Stimulated activated CD4-positive, alpha-beta T cell treated with anti-CD3 and anti-CD28 coated beads, Interleukin-15, amount 100 ng/mL, for 48 hours (primary cell): ENCODE results near the gene UNC5B.
"Not testable (repeated sequence)": the region's sequence is repeated elsewhere in the genome, so short reads cannot be mapped to it uniquely, and the experiment has no call there.

Experiments
- DNase-seq, 2 donors: peaks; one replicate each; pipeline ENCODE4 v3.0.0-alpha.2; 2020; ENCODE audit warnings: low read depth in 2 of 2

UNC5B gene

DNA sequence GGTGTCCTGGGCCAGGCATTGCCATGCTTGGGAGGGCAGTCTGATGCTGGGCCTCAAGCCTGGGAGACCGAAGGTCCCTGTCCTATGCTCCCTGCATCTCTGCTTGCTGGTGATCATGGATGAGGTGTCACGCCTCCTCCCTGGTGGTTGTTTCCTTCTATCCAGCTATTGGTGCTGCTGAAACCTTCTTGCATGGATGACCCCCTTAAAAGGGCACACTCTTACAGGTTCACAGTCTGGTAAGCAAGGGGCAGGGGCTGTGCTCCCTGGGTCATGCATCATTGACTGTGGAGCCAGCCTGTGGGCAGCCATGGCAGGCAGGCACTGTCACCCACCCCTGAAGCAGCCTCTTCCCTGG lies 69.9 kb downstream of the UNC5B start:
- no peak for DNase-seq

DNA sequence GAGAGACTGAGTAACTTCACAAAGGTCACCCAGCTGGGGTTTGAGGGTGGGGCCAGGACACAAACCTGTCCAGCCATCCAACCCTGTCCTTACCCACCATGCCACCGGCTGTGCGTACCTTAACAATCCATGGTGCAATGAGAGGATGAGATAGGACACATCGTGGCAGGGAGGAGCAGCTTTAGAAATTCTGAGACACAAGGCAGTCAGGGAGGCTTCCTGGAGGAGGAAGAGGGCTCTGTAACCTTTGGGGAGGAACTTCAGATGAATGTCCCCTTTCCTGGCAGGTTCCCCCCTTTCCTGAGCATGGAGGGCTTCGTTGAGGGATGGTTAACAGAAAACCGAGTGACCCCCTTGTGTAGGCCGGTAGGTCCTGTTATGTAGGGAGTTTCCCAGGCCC lies 71.0 kb downstream of the UNC5B start:
- no peak for DNase-seq

DNA sequence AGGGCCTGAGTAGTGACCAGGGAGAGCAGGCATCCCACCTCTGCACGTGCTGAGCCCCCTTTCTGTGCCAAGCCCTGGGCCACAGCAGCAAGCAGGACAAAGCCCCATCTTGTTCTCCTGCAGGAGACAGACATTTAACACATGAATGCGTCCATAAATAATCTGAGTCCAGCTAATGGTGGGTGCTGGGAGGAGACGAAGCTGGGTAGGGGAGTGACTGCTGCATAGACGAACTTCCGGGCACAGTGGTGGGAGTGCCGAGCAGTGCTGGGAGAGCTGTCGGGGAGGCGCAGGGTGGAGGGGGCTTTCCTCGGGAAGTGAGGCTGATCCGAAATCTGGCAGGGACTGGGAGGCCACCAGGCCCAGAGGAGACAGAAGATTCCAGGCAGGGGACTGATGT lies 71.5 kb downstream of the UNC5B start:
- no peak for DNase-seq

DNA sequence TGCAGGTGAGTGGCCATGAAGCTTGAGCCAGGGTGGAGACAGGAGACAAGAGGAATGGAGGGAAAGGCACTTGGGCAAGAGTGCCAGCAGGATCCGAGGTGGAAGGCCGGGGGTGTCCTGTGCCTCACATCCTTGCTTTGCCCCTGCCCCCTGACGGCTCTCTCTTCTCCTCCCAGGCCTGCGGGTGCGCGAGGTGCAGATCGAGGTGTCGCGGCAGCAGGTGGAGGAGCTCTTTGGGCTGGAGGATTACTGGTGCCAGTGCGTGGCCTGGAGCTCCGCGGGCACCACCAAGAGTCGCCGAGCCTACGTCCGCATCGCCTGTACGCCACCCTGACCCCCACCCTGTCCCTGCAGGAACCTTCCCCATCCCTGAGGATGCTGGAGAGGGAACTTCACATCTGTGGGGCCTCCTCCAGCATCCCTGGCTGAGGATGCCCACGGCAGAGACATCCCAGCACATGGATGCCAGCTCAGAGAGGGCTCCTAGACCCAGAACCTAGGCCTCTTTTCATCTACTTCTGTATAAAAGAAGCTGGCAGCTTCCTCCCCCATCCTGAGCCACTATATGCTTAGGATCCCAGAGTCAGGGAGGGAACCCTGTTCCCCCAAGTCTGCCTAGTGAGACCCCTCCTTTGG lies 72.3 kb downstream of the UNC5B start:
- no peak for DNase-seq

DNA sequence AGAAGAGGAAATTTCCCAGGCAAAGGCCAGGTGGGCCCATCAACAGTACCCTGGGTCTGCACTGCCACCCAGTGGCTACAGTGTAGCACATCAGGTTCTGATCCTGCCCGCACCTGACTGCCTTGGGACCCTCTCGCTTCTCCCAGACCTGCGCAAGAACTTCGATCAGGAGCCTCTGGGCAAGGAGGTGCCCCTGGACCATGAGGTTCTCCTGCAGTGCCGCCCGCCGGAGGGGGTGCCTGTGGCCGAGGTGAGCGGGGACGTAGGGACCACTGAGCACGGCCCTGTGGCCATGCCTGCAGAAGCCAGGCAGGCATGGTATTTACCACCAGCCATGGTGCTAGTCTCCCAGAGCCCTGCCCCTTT lies 72.8 kb downstream of the UNC5B start:
- peak in 1 of 2 donors; percentile 10 for DNase-seq

DNA sequence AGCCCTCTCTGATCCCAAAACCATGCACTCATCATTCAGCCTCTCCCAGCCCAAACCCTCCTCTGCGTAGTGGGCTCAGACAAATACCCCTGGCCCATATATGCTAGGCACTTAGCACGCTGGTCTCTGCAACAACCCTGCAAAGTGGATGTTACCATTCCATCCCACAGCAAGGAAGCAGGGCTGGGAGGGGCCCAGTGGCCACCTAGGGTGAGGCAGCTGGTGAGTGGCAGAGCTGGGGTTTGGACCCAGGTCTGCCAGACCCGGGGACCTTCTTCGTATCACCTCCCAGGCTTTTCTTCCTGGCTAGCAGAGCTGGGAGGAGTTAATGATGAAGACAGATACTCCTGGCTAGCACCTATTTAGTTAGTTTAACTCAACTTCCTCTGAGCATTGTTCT lies 73.6 kb downstream of the UNC5B start:
- DNase-seq: no peak

DNA sequence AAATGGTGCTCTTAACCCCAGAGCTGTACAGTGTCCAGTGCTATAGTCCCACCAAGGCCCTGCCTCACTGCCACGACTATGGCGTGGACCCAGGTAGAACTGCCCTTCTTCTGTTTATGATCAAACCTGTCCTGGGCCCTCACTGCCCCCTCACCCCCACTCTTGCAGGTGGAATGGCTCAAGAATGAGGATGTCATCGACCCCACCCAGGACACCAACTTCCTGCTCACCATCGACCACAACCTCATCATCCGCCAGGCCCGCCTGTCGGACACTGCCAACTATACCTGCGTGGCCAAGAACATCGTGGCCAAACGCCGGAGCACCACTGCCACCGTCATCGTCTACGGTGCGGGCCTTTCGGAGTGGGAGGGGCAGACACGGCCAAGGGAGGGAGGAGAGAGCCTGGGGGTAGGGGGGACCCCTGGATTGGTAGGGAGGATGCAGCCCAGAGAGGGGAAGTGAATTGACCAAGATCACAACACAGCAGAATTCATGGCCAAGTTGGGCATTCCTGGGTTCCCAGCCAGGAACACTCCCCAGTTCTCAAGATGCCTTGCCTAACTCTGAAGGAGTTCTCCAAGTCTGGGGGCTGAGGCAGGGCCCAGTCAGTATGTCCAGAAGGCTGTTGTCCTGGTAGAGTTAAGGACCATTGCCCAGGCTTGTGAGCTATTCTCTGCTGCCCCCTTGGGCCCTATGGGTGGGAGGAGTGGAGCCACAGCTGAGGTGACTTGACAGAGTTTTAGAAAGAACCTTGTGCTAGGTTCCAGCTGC lies 74.3 kb downstream of the UNC5B start:
- no peak for DNase-seq

DNA sequence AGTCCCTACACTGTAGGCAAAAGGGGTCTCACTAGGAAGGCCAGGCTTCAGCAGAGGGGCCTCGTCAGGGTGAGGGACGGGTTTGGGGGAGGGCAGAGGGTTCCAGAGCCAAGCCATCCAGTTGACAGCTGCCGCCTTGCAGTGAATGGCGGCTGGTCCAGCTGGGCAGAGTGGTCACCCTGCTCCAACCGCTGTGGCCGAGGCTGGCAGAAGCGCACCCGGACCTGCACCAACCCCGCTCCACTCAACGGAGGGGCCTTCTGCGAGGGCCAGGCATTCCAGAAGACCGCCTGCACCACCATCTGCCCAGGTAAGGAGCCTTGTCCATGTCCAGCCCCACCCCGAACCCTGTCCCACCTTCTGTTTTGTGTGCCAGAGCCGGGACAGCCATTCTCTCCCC lies 75.1 kb downstream of the UNC5B start:
- no peak for DNase-seq

DNA sequence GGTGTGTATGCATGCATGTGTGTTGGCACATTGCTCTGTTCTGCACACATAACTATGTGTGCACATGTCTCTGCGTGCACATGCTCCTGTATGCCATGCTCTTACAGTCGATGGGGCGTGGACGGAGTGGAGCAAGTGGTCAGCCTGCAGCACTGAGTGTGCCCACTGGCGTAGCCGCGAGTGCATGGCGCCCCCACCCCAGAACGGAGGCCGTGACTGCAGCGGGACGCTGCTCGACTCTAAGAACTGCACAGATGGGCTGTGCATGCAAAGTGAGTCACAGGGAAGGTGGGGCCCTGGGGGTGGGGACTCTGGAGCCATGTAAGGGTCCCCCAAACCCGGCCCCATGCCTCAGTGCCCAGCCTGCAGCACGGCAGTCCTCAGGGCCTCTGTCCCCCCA lies 76.1 kb downstream of the UNC5B start:
- no peak for DNase-seq

DNA sequence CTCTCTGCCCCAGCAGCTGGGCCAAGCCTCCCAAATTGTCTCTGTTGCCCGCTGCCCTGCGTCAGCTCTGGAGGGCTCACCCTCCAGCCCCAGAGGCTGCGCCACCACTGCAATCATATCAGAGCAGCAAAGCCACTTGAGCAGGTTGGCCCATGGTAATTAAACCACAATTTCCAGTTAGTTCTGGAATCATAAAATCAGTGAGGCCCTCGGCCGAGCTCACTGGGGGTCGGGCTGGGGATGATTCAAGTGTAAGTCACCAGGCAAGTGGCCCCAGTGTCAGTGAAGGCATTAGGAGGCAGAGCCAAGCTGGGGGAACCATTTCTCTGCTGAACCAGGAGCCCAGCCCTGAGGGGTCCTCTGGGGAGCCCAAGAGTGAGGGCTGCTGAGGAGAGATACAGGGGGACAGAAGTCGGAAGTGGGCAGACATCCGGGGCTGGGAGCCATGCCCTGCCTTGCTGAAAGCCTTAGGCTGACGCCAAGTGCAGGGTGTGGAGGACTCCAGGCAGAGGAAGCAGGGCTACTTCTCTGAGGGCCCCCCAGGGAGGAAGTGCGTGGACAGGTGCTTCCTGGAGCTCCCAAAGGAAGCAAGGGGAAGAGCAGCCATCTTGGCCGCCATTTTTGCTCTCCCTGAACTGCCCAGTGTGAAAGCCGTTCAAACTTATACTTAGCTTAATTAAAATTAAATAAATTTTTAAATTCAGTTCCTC lies 77.2 kb downstream of the UNC5B start:
- no peak for DNase-seq

DNA sequence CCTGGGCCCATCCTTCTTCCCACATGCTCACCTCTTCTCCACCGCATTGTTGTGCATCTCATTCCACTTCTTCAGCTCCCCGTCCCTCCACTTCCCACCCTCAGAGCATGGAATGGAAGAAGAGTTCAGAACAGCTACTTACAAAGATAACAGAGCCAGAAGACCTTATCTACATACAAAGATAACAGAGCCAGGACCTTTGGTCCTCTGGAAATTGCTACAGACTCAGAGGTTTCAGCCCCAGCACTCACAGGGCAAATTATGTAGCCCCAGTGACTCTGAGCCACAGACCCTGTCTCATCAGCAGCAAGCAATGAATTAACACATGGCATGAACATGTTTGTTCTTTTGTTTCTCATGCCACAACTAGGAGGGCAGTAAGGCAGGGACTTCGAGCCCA lies 78.0 kb downstream of the UNC5B start:
- DNase-seq: no peak

DNA sequence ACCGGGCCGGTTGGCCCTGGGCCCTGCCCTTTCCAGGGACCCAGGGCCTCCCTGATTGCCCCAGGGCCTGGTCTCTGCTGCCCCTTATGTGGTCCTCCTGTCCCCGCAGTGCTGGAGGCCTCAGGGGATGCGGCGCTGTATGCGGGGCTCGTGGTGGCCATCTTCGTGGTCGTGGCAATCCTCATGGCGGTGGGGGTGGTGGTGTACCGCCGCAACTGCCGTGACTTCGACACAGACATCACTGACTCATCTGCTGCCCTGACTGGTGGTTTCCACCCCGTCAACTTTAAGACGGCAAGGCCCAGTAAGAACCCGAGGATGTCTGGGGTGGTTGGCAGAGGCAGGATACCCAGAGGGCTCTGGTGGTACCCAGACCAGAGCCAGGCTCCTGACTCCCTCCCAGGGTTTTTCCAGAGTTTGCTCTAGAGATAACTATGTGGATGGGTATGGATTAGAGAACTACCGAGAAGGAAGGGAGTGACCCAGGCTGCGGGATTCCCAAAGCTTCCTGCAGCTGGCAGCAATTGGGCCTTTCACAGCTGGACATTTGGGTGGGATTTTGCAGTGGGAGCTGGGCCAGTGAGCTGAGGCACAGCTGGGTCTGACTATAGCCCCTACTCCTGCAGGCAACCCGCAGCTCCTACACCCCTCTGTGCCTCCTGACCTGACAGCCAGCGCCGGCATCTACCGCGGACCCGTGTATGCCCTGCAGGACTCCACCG lies 78.6 kb downstream of the UNC5B start:
- DNase-seq: no peak

DNA sequence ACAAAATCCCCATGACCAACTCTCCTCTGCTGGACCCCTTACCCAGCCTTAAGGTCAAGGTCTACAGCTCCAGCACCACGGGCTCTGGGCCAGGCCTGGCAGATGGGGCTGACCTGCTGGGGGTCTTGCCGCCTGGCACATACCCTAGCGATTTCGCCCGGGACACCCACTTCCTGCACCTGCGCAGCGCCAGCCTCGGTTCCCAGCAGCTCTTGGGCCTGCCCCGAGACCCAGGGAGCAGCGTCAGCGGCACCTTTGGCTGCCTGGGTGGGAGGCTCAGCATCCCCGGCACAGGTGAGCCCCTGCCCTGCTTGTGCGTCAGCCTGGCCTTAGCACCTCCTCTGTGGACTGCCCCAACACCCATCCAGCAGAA lies 79.1 kb downstream of the UNC5B start:
- no peak for DNase-seq

DNA sequence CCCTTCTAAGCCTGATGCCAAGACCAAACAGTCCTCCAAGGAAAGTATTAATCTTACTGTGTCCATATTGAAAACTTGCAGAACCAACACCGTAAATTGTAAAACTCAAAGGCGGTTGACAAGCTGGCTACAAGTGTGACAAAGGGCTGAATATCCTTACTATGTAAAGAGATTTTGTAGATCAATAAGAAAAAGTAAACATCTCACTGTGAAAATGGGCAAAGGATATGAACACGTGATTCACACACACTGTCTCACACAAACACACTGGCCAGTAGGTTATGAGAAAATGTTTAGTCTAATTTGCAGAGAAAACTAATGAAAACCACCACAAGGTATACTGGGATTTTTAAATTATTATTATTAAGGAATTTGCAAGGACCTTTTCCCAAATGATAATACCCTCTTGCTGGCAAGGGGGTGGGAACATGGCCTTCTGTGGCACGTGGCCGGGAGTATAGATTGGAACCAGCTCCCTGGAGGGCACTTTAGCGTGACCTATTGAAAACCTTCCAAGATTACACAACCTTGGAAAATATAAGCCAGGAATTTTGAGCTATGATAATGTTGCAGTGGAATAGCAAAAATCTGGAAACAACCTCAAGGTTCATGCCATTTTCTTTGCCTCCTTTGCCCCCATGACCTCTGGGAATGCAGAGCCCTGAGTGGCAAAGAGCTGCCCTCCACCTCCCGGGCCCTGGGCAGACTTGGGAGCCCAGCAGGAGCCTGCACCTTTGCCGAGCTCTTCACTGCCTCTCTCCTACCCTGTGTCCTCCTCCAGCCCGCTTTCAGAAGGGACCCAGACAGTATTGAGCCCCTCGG lies 80.5 kb downstream of the UNC5B start:
- no peak for DNase-seq

DNA sequence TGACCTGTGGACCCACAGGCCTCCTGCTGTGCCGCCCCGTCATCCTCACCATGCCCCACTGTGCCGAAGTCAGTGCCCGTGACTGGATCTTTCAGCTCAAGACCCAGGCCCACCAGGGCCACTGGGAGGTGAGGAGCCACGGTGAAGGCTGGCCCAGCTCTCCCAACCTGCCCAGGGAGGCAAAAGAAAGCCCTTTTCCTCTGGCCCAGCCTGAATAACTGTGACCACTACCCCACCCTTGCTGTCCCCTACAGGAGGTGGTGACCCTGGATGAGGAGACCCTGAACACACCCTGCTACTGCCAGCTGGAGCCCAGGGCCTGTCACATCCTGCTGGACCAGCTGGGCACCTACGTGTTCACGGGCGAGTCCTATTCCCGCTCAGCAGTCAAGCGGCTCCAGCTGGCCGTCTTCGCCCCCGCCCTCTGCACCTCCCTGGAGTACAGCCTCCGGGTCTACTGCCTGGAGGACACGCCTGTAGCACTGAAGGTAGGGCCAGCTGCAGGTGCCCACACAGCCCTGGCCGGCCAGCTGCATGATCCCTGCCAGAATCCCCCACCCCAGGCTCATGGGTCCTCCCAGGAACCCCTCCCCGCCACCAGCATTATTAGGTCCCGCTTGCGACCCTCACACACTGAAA lies 81.2 kb downstream of the UNC5B start:
- no peak for DNase-seq

DNA sequence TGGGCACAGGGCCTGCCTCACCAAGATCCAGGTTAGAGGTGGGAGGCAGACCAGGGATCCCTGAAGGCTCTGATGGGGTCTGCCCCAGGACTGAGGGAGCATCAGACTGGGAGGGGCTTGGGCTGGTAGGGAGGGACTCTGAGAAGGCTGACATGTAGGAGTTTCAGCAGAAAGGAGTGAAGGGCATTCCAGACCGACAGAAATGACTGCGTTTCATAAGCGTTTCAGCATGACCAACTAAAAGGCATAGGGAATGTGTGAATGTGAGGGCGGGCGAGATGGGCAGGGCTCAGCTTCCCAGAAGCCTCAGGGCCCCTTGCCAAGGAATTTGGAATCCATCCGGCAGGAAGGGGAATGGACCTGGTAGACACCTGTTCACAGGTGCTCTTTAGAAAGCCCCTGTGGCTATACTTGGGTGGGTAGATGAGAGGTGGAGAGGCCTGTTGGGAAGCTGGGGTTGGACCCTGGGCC lies 81.8 kb downstream of the UNC5B start:
- no peak for DNase-seq

DNA sequence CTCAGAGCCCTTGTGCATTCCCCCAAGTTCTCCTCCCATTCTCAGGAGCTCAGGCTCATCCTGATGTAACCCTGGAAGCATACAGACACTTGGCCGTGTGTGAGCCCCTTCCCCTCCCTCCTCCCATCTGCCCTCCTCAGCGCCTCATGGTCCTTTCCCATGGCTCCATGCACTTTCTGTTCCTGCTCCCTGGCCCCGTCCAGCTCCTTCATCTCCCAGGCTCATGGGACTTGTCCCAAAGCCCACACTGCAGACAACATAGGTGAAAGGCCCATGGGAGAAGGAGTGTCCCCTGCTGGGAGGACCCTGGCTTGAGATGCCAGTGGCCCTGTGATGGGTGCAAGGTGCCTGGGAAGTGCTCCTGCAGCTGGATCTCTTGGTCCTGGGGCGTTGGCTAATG lies 82.5 kb downstream of the UNC5B start:
- no peak for DNase-seq

DNA sequence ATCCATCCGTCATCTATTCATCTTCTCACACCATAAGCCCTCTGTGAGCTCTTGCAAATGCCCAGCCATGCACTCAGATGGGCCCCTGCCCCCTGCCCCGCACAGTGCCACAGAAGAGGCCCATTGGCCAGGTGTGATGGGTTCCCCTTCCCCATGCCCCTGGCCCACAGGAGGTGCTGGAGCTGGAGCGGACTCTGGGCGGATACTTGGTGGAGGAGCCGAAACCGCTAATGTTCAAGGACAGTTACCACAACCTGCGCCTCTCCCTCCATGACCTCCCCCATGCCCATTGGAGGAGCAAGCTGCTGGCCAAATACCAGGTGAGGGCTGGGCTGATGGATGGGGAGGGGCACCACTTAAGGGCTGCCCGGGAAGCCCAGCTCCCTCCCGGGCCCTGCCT lies 83.3 kb downstream of the UNC5B start:
- DNase-seq: no peak

DNA sequence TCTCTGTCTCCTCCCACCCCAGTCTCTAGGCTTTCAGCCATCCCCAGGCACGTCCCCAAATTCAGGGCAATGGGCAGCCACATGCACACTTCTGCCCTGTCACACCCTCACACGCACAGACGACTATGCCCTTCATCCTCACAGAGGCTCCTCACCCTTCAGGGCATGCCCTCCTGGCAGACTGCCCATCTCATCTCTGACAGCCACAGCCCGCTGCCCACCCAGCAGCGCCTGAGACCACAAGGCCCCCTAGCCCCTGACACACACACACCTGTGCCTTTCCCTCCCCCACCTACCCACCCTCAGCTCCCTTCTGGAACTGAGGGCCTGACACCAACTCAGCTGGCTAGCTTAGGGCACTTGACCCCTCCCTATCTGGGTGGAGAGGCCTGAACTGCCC lies 83.7 kb downstream of the UNC5B start:
- no peak for DNase-seq

DNA sequence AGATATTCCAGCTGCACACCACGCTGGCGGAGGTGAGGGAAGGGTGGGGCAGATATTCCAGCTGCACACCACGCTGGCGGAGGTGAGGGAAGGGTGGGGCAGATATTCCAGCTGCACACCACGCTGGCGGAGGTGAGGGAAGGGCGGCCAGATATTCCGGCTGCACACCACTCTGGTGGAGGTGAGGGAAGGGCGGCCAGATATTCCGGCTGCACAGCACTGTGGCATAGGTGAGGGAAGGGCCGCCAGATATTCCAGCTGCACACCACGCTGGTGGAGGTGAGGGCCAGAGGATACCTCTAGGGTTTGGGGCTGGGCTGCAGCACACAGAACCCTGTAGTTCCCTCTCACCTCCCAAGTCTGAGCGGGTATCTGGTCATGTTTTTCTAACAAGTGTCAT lies 84.4 kb downstream of the UNC5B start:
- DNase-seq: not testable (repeated sequence)

DNA sequence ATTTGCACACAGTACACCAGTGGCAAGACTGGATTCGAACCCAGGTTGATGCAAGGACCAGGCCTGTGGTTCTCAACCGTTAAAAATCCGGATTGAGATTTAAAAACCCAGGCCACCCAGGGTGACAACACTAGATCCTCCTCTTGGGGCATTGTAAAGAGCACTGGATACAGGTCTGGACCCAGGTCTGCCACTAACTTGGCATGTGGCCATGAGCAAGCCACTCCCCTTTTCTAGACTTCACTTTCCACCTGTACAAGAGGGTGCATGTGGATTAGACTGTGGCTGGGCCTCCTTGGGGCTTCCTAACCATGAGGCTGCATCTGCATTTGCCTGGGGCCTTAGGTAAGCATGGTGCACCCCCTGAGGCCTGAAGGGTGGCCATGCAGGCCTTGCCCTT lies 85.0 kb downstream of the UNC5B start:
- no peak for DNase-seq
